DND-41 (cell line): Measurements from ENCODE around the gene BCAS3.
"Not testable (repeated sequence)": the region's sequence is repeated elsewhere in the genome, so short reads cannot be mapped to it uniquely, and the experiment has no call there.

Source experiments
- ATAC-seq: fragments of 200-7000 bp; cut with Tn5 transposase; 3 replicates; pipeline ENCODE4 v1.9.1; 2021; ENCODE audit warnings: low read depth; ENCODE audit not compliant: insufficient read depth
- DNase-seq: peaks from one replicate; pipeline ENCODE4 v3.0.0-alpha.2; 2020
- H2AFZ ChIP-seq: 2 replicates; pipeline ENCODE4 v1.6.0; 2012; ENCODE audit warnings: low read depth, low read length
- H3K27ac ChIP-seq: 2 replicates; pipeline ENCODE4 v1.5.1; 2012; ENCODE audit warnings: low read length, inconsistent platforms
- H3K27me3 ChIP-seq: fragments of 200-600 bp; sonication (generic); 2 replicates; pipeline ENCODE4 v1.6.0; 2012; ENCODE audit warnings: low read length, mild to moderate bottlenecking, inconsistent platforms; ENCODE audit not compliant: insufficient read depth, poor library complexity
- H3K36me3 ChIP-seq: 2 replicates; pipeline ENCODE4 v1.5.1; 2012; ENCODE audit warnings: low read length, inconsistent platforms; ENCODE audit not compliant: insufficient read depth
- H3K4me1 ChIP-seq: 2 replicates; pipeline ENCODE4 v1.5.1; 2012; ENCODE audit warnings: mild to moderate bottlenecking, low read length; ENCODE audit not compliant: insufficient read depth
- H3K4me2 ChIP-seq: 2 replicates; pipeline ENCODE4 v1.6.0; 2012; ENCODE audit warnings: mild to moderate bottlenecking, moderate library complexity, low read length, inconsistent platforms; ENCODE audit not compliant: insufficient read depth
- H3K4me3 ChIP-seq, 2 experiments: fragments of 200-600 bp in 1 of 2; shearing (Covaris generic) in 1 of 2; 2 replicates each; pipeline ENCODE4 v1.5.1; 2012 to 2016; ENCODE audit warnings: inconsistent platforms in 2 of 2, low read length in 2 of 2, mild to moderate bottlenecking in 2 of 2, low read depth in 1 of 2, moderate library complexity in 1 of 2
- H3K79me2 ChIP-seq: 2 replicates; pipeline ENCODE4 v1.6.0; 2012; ENCODE audit warnings: low read length, inconsistent platforms; ENCODE audit not compliant: insufficient read depth
- H3K9ac ChIP-seq: 2 replicates; pipeline ENCODE4 v1.6.0; 2012; ENCODE audit warnings: low read depth, mild to moderate bottlenecking, inconsistent platforms, low read length, moderate library complexity
- H3K9me3 ChIP-seq: 2 replicates; pipeline ENCODE4 v1.5.1; 2012; ENCODE audit warnings: low read length, moderate library complexity, mild to moderate bottlenecking, inconsistent platforms; ENCODE audit not compliant: insufficient read depth, severe bottlenecking
- H4K20me1 ChIP-seq: 2 replicates; pipeline ENCODE4 v1.6.0; 2012; ENCODE audit warnings: low read length; ENCODE audit not compliant: insufficient read depth
- CTCF ChIP-seq: IDR thresholded peaks from 2 replicates; pipeline ENCODE4 v1.5.1; 2012; ENCODE audit warnings: borderline replicate concordance, low read length, moderate library complexity, mild to moderate bottlenecking; ENCODE audit not compliant: poor library complexity, severe bottlenecking; ENCODE audit errors: extremely low read depth
- EZH2 ChIP-seq: IDR thresholded peaks from 3 replicates; pipeline ENCODE4 v1.6.1; 2012; ENCODE audit warnings: borderline replicate concordance, low read depth, mild to moderate bottlenecking, moderate library complexity, low read length, inconsistent platforms; ENCODE audit not compliant: severe bottlenecking

The BCAS3 gene

GRCh38 chr17:61040666-61041065, 363.0 kb downstream of the BCAS3 start:
- Histone ChIP-seq H3K79me2 (no peaks in the 10 kb centered on the region), H3K4me1 (no peaks in the 10 kb centered on the region), H3K4me2 (no peak overlapping the region), H4K20me1 (no peaks in the 10 kb centered on the region), H3K27ac (no peak overlapping the region), H3K36me3 (no peaks in the 10 kb centered on the region), H3K27me3 (no peaks in the 10 kb centered on the region), H3K4me3 (no peak overlapping the region), H3K9me3 (no peaks in the 10 kb centered on the region), H2AFZ (no peak overlapping the region), H3K9ac (no peak overlapping the region)
- TF ChIP-seq EZH2 (no peak), CTCF (no peak)
- DNase-seq (no peak), ATAC-seq (no peak)

- not testable (repeated sequence) for H3K4me1 ChIP-seq, H4K20me1 ChIP-seq, ATAC-seq, H2AFZ ChIP-seq, H3K4me3 ChIP-seq, H3K4me2 ChIP-seq, H3K27ac ChIP-seq, H3K9me3 ChIP-seq, DNase-seq, H3K27me3 ChIP-seq, H3K36me3 ChIP-seq, H3K9ac ChIP-seq, H3K79me2 ChIP-seq
These were observed 364.7 kb downstream of the BCAS3 start for GRCh38 chr17:61042348-61042747.

DNA sequence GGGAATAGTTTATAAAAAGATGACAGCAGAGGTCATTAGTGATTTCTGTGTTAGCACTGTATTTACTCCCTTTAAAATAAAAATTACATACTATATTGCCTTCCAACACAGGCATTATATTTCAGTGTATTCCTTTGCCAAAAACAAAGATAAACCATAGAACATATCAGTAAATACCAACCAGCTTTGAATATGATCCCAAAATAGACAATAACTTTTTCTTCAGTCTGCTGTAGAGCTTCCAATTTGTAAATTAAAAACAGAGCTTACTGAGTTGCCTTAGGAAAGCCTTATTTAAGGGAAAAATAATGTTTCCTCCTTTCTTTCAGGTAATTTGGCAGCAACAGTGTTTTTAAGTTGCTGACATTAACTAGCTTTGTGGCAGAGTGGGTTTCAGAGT, 369.9 kb downstream of the BCAS3 start:
- no peaks in the 10 kb centered on the region for H3K79me2 ChIP-seq
- H4K20me1 ChIP-seq: no peaks in the 10 kb centered on the region
- no peak overlapping the region for H3K9ac ChIP-seq
- DNase-seq (no peak), ATAC-seq (no peak)
- no peaks in the 10 kb centered on the region for H3K4me1 ChIP-seq
- no peak for TF ChIP-seq CTCF
- no peak for TF ChIP-seq EZH2
- H3K27ac ChIP-seq: no peak overlapping the region
- H3K9me3 ChIP-seq: no peaks in the 10 kb centered on the region
- H3K36me3 ChIP-seq: no peaks in the 10 kb centered on the region
- H3K4me3 ChIP-seq: no peak overlapping the region
- no peak overlapping the region for H2AFZ ChIP-seq
- H3K27me3 ChIP-seq: no peaks in the 10 kb centered on the region
- H3K4me2 ChIP-seq: no peak overlapping the region

GRCh38 chr17:61048376-61049106, 370.9 kb downstream of the BCAS3 start:
- H3K9me3 ChIP-seq: no peaks in the 10 kb centered on the region
- H3K79me2 ChIP-seq: no peaks in the 10 kb centered on the region
- H3K4me3 ChIP-seq: no peak overlapping the region
- no peak overlapping the region for H2AFZ ChIP-seq
- H3K4me1 ChIP-seq: no peaks in the 10 kb centered on the region
- ATAC-seq (no peak), DNase-seq (no peak)
- H4K20me1 ChIP-seq: no peaks in the 10 kb centered on the region
- TF ChIP-seq EZH2 (no peak), CTCF (no peak)
- no peak overlapping the region for H3K27ac ChIP-seq
- no peaks in the 10 kb centered on the region for H3K36me3 ChIP-seq
- no peak overlapping the region for H3K4me2 ChIP-seq
- H3K27me3 ChIP-seq: no peaks in the 10 kb centered on the region
- H3K9ac ChIP-seq: no peak overlapping the region
